NCI-H526 (cell line): Measurements from ENCODE around the gene OR8B8.
A peak's percentile ranks its signal among the peaks of the same experiment; 100 is the strongest.
"Not testable (repeated sequence)": the region's sequence is repeated elsewhere in the genome, so short reads cannot be mapped to it uniquely, and the experiment has no call there.

Source experiments
- DNase-seq, 2 experiments: peaks; one replicate each; lab custom pipeline; 2025; lab: John Stamatoyannopoulos, UW

The OR8B8 gene

GRCh38 chr11:124445646-124446150, at the start of gene OR8B8:
OR8B8 (minus strand) TSS chr11:124445696; CDS start chr11:124441085, 4,611 bp downstream.
- no peak for DNase-seq

- DNase-seq, result no peak
Measured at GRCh38 chr11:124493016-124493655, 47.6 kb upstream of the OR8B8 start.

GRCh38 chr11:124483422-124483821, 37.9 kb upstream of the OR8B8 start:
- DNase-seq, result no peak

- no peak for DNase-seq
Measured at GRCh38 chr11:124482362-124483147, 37.1 kb upstream of the OR8B8 start.

GRCh38 chr11:124481365-124482323, 36.1 kb upstream of the OR8B8 start:
- peak; percentile 76 to 86 for DNase-seq

GRCh38 chr11:124479561-124479960, 34.1 kb upstream of the OR8B8 start:
- no peak for DNase-seq

GRCh38 chr11:124475265-124475664, 29.8 kb upstream of the OR8B8 start:
- DNase-seq, result no peak

- no peak for DNase-seq
Measured at GRCh38 chr11:124474779-124475178, 29.3 kb upstream of the OR8B8 start.

GRCh38 chr11:124474079-124474478, 28.6 kb upstream of the OR8B8 start:
- DNase-seq, result no peak

- no peak for DNase-seq
Measured at GRCh38 chr11:124473476-124473875, 28.0 kb upstream of the OR8B8 start.

GRCh38 chr11:124470561-124471227, 25.2 kb upstream of the OR8B8 start:
- no peak for DNase-seq

- no peak for DNase-seq
Measured at GRCh38 chr11:124467381-124467927, 22.0 kb upstream of the OR8B8 start.

GRCh38 chr11:124465368-124465767, 19.9 kb upstream of the OR8B8 start:
- no peak for DNase-seq

- no peak for DNase-seq
Measured at GRCh38 chr11:124463990-124464389, 18.5 kb upstream of the OR8B8 start.

GRCh38 chr11:124463324-124463723, 17.8 kb upstream of the OR8B8 start:
- no peak for DNase-seq

- DNase-seq, result no peak
Measured at GRCh38 chr11:124460459-124460858, 15.0 kb upstream of the OR8B8 start.

- not testable (repeated sequence) for DNase-seq
Measured at GRCh38 chr11:124459379-124459778, 13.9 kb upstream of the OR8B8 start.

GRCh38 chr11:124454552-124454951, 9.1 kb upstream of the OR8B8 start:
- DNase-seq, result no peak

GRCh38 chr11:124446916-124447315, 1.4 kb upstream of the OR8B8 start:
- no peak for DNase-seq

GRCh38 chr11:124442847-124443246, 2.6 kb downstream of the OR8B8 start:
- DNase-seq, result no peak

- no peak for DNase-seq
Measured at GRCh38 chr11:124442442-124442841, 3.1 kb downstream of the OR8B8 start.
